Activated B cell treated with CpG ODN at 0.5 μM for 24 hours (primary cell): ENCODE data around the gene PNLIPRP2. TPM values are rescaled to one million over a fixed set of nuclear protein-coding genes. Genes with fewer than 3 reads are reported as not detected.

Source experiments
- ATAC-seq: fragments of 200-7000 bp; cut with Tn5 transposase; one replicate; pipeline ENCODE4 v1.10.0; 2021; ENCODE audit warnings: low read depth, mild to moderate bottlenecking, moderate library complexity
- CTCF ChIA-PET: fragments of 350-600 bp; sonication (Branson Sonifier 250); formaldehyde crosslinking; loops from one replicate; lab custom pipeline; 2021; ENCODE audit warnings: antibody characterized with exemption; lab: Charles Lee
- POLR2A ChIA-PET: fragments of 350-600 bp; sonication (Branson Sonifier 250); formaldehyde crosslinking; loops from one replicate; lab custom pipeline; 2021; ENCODE audit warnings: antibody characterized with exemption; lab: Charles Lee
- DNase-seq: peaks from one replicate; pipeline ENCODE4 v3.0.0; 2022
- H3K27ac Mint-ChIP-seq: one replicate; pipeline ENCODE4 v1.8.0; 2020; ENCODE audit warnings: mixed read lengths
- H3K27me3 Mint-ChIP-seq: one replicate; pipeline ENCODE4 v1.8.0; 2021; ENCODE audit warnings: mixed read lengths
- H3K36me3 Mint-ChIP-seq: one replicate; pipeline ENCODE4 v1.8.0; 2021; ENCODE audit warnings: low read depth, mixed read lengths
- H3K4me1 Mint-ChIP-seq: one replicate; pipeline ENCODE4 v1.8.0; 2021; ENCODE audit warnings: mixed read lengths
- H3K4me3 Mint-ChIP-seq: one replicate; pipeline ENCODE4 v1.8.0; 2020; ENCODE audit warnings: mild to moderate bottlenecking, mixed read lengths
- H3K9me3 Mint-ChIP-seq: one replicate; pipeline ENCODE4 v1.8.0; 2020; ENCODE audit warnings: mixed read lengths
- CTCF ChIP-seq: fragments of 200-600 bp; IDR thresholded peaks from one replicate; pipeline ENCODE4 v1.8.0; 2022; ENCODE audit warnings: antibody characterized with exemption, mild to moderate bottlenecking
- intact Hi-C: fragments of 100-400 bp; cut with micrococcal nuclease; formaldehyde crosslinking; loops from one replicate; pipeline ENCODE4 v1.15.1; 2024
- total RNA-seq: library from RNA; stranded (reverse); gene quantifications from 2 replicates; pipeline ENCODE4 v1.2.3, GENCODE V29; 2022

The PNLIPRP2 gene
- total RNA-seq, 1 donor from 2014 or later, result not detected

GRCh38 chr10:116626815-116627214 lies 6.1 kb downstream of the PNLIPRP2 start:
- H3K27me3 Mint-ChIP-seq, result peaks cover 10% of the 10 kb centered on the region
- ChIA-PET CTCF (no interaction called here), POLR2A (no interaction called here)
- no peak for TF ChIP-seq CTCF
- H3K4me1 Mint-ChIP-seq, result no peaks in the 10 kb centered on the region
- intact Hi-C loops, result no loop called here
- no peaks in the 10 kb centered on the region for H3K9me3 Mint-ChIP-seq
- H3K27ac Mint-ChIP-seq, result no peak overlapping the region
- H3K36me3 Mint-ChIP-seq, result no peaks in the 10 kb centered on the region
- H3K4me3 Mint-ChIP-seq, result no peak overlapping the region
- ATAC-seq (no peak), DNase-seq (no peak)

- Mint-ChIP-seq H3K4me3 (no peak overlapping the region), H3K9me3 (no peaks in the 10 kb centered on the region), H3K4me1 (no peaks in the 10 kb centered on the region), H3K36me3 (no peaks in the 10 kb centered on the region), H3K27ac (no peak overlapping the region), H3K27me3 (peaks cover 10% of the 10 kb centered on the region)
- intact Hi-C loops, result no loop called here
- no peak for TF ChIP-seq CTCF
- no peak for ATAC-seq
- ChIA-PET CTCF (no interaction called here), POLR2A (no interaction called here)
- no peak for DNase-seq
Observed at GRCh38 chr10:116627386-116627933, 6.7 kb downstream of the PNLIPRP2 start.

- H3K9me3 Mint-ChIP-seq, result no peaks in the 10 kb centered on the region
- no peak for TF ChIP-seq CTCF
- no peaks in the 10 kb centered on the region for H3K36me3 Mint-ChIP-seq
- no peak overlapping the region for H3K27ac Mint-ChIP-seq
- DNase-seq, result no peak
- H3K4me3 Mint-ChIP-seq, result no peak overlapping the region
- CTCF ChIA-PET, result no interaction called here
- peaks cover 10% of the 10 kb centered on the region for H3K27me3 Mint-ChIP-seq
- ATAC-seq, result no peak
- intact Hi-C loops, result no loop called here
- POLR2A ChIA-PET, result no interaction called here
- no peaks in the 10 kb centered on the region for H3K4me1 Mint-ChIP-seq
Observed at GRCh38 chr10:116629340-116629739, 8.6 kb downstream of the PNLIPRP2 start.

- ChIA-PET CTCF (no interaction called here), POLR2A (no interaction called here)
- DNase-seq, result no peak
- peaks cover 10% of the 10 kb centered on the region for H3K27me3 Mint-ChIP-seq
- H3K4me3 Mint-ChIP-seq, result no peak overlapping the region
- no peaks in the 10 kb centered on the region for H3K9me3 Mint-ChIP-seq
- no peak for ATAC-seq
- H3K36me3 Mint-ChIP-seq, result no peaks in the 10 kb centered on the region
- H3K27ac Mint-ChIP-seq, result no peak overlapping the region
- intact Hi-C loops, result no loop called here
- TF ChIP-seq CTCF, result no peak
- H3K4me1 Mint-ChIP-seq, result no peaks in the 10 kb centered on the region
Observed at GRCh38 chr10:116630020-116630419, 9.3 kb downstream of the PNLIPRP2 start.

GRCh38 chr10:116631871-116632295 lies 11.1 kb downstream of the PNLIPRP2 start:
- POLR2A ChIA-PET, result no interaction called here
- no peak overlapping the region for H3K4me3 Mint-ChIP-seq
- DNase-seq (no peak), ATAC-seq (no peak)
- CTCF ChIA-PET, result no interaction called here
- intact Hi-C loops, result no loop called here
- no peaks in the 10 kb centered on the region for H3K36me3 Mint-ChIP-seq
- H3K27ac Mint-ChIP-seq, result no peak overlapping the region
- peaks cover 2% of the 10 kb centered on the region for H3K27me3 Mint-ChIP-seq
- no peaks in the 10 kb centered on the region for H3K9me3 Mint-ChIP-seq
- no peak for TF ChIP-seq CTCF
- H3K4me1 Mint-ChIP-seq, result no peaks in the 10 kb centered on the region
